HepG2 (cell line): ENCODE measurements around the gene GUK1. TPM values are rescaled to one million over a fixed set of nuclear protein-coding genes. Genes with fewer than 3 reads are reported as not detected.
A peak's percentile ranks its signal among the peaks of the same experiment; 100 is the strongest.

Experiments used
- BATF2 ChIP-seq: sonication (generic); formaldehyde crosslinking; IDR thresholded peaks from 2 replicates; pipeline ENCODE4 v1.8.0; 2022; ENCODE audit warnings: mild to moderate bottlenecking, missing genetic modification reagents, moderate library complexity
- E2F1 ChIP-seq: sonication (generic); formaldehyde crosslinking; IDR thresholded peaks from 2 replicates; pipeline ENCODE4 v1.5.0; 2020; ENCODE audit warnings: missing genetic modification reagents
- HDAC6 ChIP-seq: fragments of 200-600 bp; sonication (generic); IDR thresholded peaks from 2 replicates; pipeline ENCODE4 v1.7.0; 2017; ENCODE audit warnings: mild to moderate bottlenecking, antibody characterized with exemption, low read length, low read depth
- HNF4G ChIP-seq, 2 experiments: sonication (generic) in 1 of 2; formaldehyde crosslinking in 1 of 2; IDR thresholded peaks; 2 replicates each; pipeline versions ENCODE4 v1.4.0 to v1.6.1; 2011 to 2020; ENCODE audit warnings: borderline replicate concordance in 2 of 2, low read depth in 2 of 2, mild to moderate bottlenecking in 2 of 2, low read length in 1 of 2, missing genetic modification reagents in 1 of 2, moderate library complexity in 1 of 2
- KMT2A ChIP-seq: sonication (generic); formaldehyde crosslinking; IDR thresholded peaks from 2 replicates; pipeline ENCODE4 v1.4.0; 2020; ENCODE audit warnings: missing genetic modification reagents
- MAF1 ChIP-seq: sonication (generic); formaldehyde crosslinking; IDR thresholded peaks from 2 replicates; pipeline ENCODE4 v1.5.0; 2020; ENCODE audit warnings: missing genetic modification reagents, borderline replicate concordance
- MYC ChIP-seq: sonication (generic); formaldehyde crosslinking; IDR thresholded peaks from 2 replicates; pipeline ENCODE4 v1.9.0; 2021; ENCODE audit warnings: missing genetic modification reagents, borderline replicate concordance
- ZBTB38 ChIP-seq: sonication (generic); formaldehyde crosslinking; IDR thresholded peaks from 2 replicates; pipeline ENCODE4 v1.5.1; 2020; ENCODE audit warnings: mild to moderate bottlenecking, missing genetic modification reagents
- ZNF280D ChIP-seq: sonication (generic); formaldehyde crosslinking; IDR thresholded peaks from 2 replicates; pipeline ENCODE4 v1.5.1; 2020; ENCODE audit warnings: mild to moderate bottlenecking, missing genetic modification reagents
- ZNF326 ChIP-seq: sonication (generic); formaldehyde crosslinking; IDR thresholded peaks from 2 replicates; pipeline ENCODE4 v1.4.0; 2020; ENCODE audit warnings: missing genetic modification reagents, borderline replicate concordance
- ZNF343 ChIP-seq: sonication (generic); formaldehyde crosslinking; IDR thresholded peaks from 2 replicates; pipeline ENCODE4 v1.4.0; 2020; ENCODE audit warnings: mild to moderate bottlenecking, missing genetic modification reagents
- ZNF530 ChIP-seq: sonication (generic); formaldehyde crosslinking; IDR thresholded peaks from 2 replicates; pipeline ENCODE4 v1.5.0; 2020; ENCODE audit warnings: low read depth, mild to moderate bottlenecking, missing genetic modification reagents
- ZNF597 ChIP-seq: sonication (generic); formaldehyde crosslinking; IDR thresholded peaks from 2 replicates; pipeline ENCODE4 v1.5.0; 2020; ENCODE audit warnings: missing genetic modification reagents
- ZNF609 ChIP-seq: sonication (generic); formaldehyde crosslinking; IDR thresholded peaks from 2 replicates; pipeline ENCODE4 v1.4.0; 2020; ENCODE audit warnings: mild to moderate bottlenecking, missing genetic modification reagents, borderline replicate concordance
- ZNF674 ChIP-seq: sonication (generic); formaldehyde crosslinking; IDR thresholded peaks from 2 replicates; pipeline ENCODE4 v1.5.0; 2020; ENCODE audit warnings: low read depth, mild to moderate bottlenecking, missing genetic modification reagents
- ZSCAN21 ChIP-seq: sonication (generic); formaldehyde crosslinking; IDR thresholded peaks from 2 replicates; pipeline ENCODE4 v1.8.0; 2022; ENCODE audit warnings: mild to moderate bottlenecking, missing genetic modification reagents, moderate library complexity, borderline replicate concordance
- polyA plus RNA-seq, 8 experiments: library from polyadenylated mRNA; depleted of rRNA in 3 of 8; stranded (reverse) in 7 of 8; unstranded in 1 of 8; fragments of >200 nt; fragmentation: Illumina TruSeq in 4 of 8; extraction: Trizol in 4 of 8; gene quantifications; 2 replicates each; pipeline versions ENCODE4 v1.2.1 to v1.2.3, GENCODE V29; 2011 to 2016; ENCODE audit warnings: low read depth in 4 of 8, missing spikeins in 1 of 8, mixed read lengths in 1 of 8; ENCODE audit not compliant: insufficient read depth in 1 of 8
- total RNA-seq, 5 experiments: library from RNA; depleted of rRNA; stranded (reverse); fragments of >200 nt; fragmentation: Illumina TruSeq; extraction: Trizol; gene quantifications; 2 replicates each; pipeline ENCODE4 v1.2.3, GENCODE V29; 2016; ENCODE audit warnings: low read depth in 1 of 5

GUK1 gene
- total and polyA plus RNA-seq, 2 of the 13 experiments (the other 11 are each of a cell fraction or from before 2014, with no cell fraction given) = 116 to 154 TPM

GRCh38 chr1:228139931-228140723, at the start of gene GUK1 (continued):
- TF ChIP-seq KMT2A (CRISPR knock-in tag) = peak; percentile 49; the same call in 1 of the 2 replicates
- TF ChIP-seq HNF4G (IDR thresholded peaks at IDR 0.05; ENCODE audit: borderline replicate concordance, low read depth, low read length) = no peak
- no peak for TF ChIP-seq HNF4G (CRISPR knock-in tag; IDR thresholded peaks at IDR 0.05; ENCODE audit: borderline replicate concordance, low read depth)
- peak; percentile 23; the same call in 1 of the 2 replicates for TF ChIP-seq ZNF609 (CRISPR knock-in tag)
- no peak for TF ChIP-seq BATF2
- TF ChIP-seq MYC (CRISPR knock-in tag) = peak; percentile 81
- peak; percentile 83; the same call in 1 of the 2 replicates for TF ChIP-seq E2F1 (CRISPR knock-in tag)
- no peak for TF ChIP-seq ZNF326 (CRISPR knock-in tag)
- 0 out of 2 replicates have a peak, but pooled peaks have one; percentile 23 for TF ChIP-seq ZNF343
- TF ChIP-seq ZSCAN21 = peak; percentile 99
- TF ChIP-seq ZNF530 (CRISPR knock-in tag) = no peak
- no peak for TF ChIP-seq ZNF280D (CRISPR knock-in tag)
- 0 out of 2 replicates have a peak, but pooled peaks have one; percentile 78 for TF ChIP-seq MAF1 (CRISPR knock-in tag)
- peak; percentile 77 for TF ChIP-seq ZBTB38 (CRISPR knock-in tag)
- no peak; the same call in 1 of the 2 replicates for TF ChIP-seq ZNF674 (CRISPR knock-in tag)
- no peak for TF ChIP-seq HDAC6
- TF ChIP-seq ZNF597 (CRISPR knock-in tag) = no peak
